NCI-H1417 treated with DMSO at 0.1 percent for 48 hours (cell line): ENCODE measurements around the gene DEXI.
"Not testable (repeated sequence)": the region's sequence is repeated elsewhere in the genome, so short reads cannot be mapped to it uniquely, and the experiment has no call there.

Experiments
- DNase-seq: peaks from one replicate; lab custom pipeline; 2025; lab: John Stamatoyannopoulos, UW

The DEXI gene

GRCh38 chr16:10941127-10941933 is 938 bp downstream of the DEXI start:
- DNase-seq, result no peak

GRCh38 chr16:10940501-10941079 is 1.7 kb downstream of the DEXI start:
- no peak for DNase-seq

GRCh38 chr16:10939649-10940234 is 2.5 kb downstream of the DEXI start:
- DNase-seq, result no peak

GRCh38 chr16:10938796-10939648 is 3.2 kb downstream of the DEXI start:
- no peak for DNase-seq

- DNase-seq, result no peak
Observed at GRCh38 chr16:10938321-10938720, 3.9 kb downstream of the DEXI start.

- DNase-seq, result no peak
Observed at GRCh38 chr16:10937068-10937859, 5.0 kb downstream of the DEXI start.

GRCh38 chr16:10936272-10936984 is 5.8 kb downstream of the DEXI start:
- DNase-seq, result no peak

- no peak for DNase-seq
Observed at GRCh38 chr16:10935226-10935915, 6.9 kb downstream of the DEXI start.

- DNase-seq, result no peak
Observed at GRCh38 chr16:10934325-10935107, 7.8 kb downstream of the DEXI start.

- DNase-seq, result no peak
Observed at GRCh38 chr16:10933865-10934264, 8.4 kb downstream of the DEXI start.

GRCh38 chr16:10932959-10933710 is 9.1 kb downstream of the DEXI start:
- no peak for DNase-seq

- DNase-seq, result no peak
Observed at GRCh38 chr16:10931977-10932632, 10.2 kb downstream of the DEXI start.

- DNase-seq, result no peak
Observed at GRCh38 chr16:10931134-10931533, 11.1 kb downstream of the DEXI start.

GRCh38 chr16:10930755-10931093 is 11.5 kb downstream of the DEXI start:
- no peak for DNase-seq

- no peak for DNase-seq
Observed at GRCh38 chr16:10929853-10930754, 12.2 kb downstream of the DEXI start.

- not testable (repeated sequence) for DNase-seq
Observed at GRCh38 chr16:10929097-10929496, 13.2 kb downstream of the DEXI start.

GRCh38 chr16:10927497-10928112 is 14.7 kb downstream of the DEXI start:
- DNase-seq, result no peak
